Endothelial cell of umbilical vein (primary cell): ENCODE results near the gene WHRN. TPM values are rescaled to one million over a fixed set of nuclear protein-coding genes. Genes with fewer than 3 reads are reported as not detected.

Source experiments
- BruUV-seq: library from RNA; stranded (reverse); fragments of 400-500 nt; replicated peaks from 2 replicates; lab custom pipeline; 2021; lab: Mats Ljungman, UMichigan
- CTCF ChIA-PET: fragments of 300-600, 350-600 bp; sonication (Branson Sonifier 250); formaldehyde crosslinking; loops from one replicate; lab custom pipeline; 2021; ENCODE audit warnings: antibody characterized with exemption, inconsistent platforms; lab: Charles Lee
- POLR2A ChIA-PET: fragments of 300-600, 350-600 bp; sonication (Branson Sonifier 250); formaldehyde crosslinking; loops from one replicate; lab custom pipeline; 2021; ENCODE audit warnings: antibody characterized with exemption, inconsistent platforms; lab: Charles Lee
- DNase-seq: peaks from one replicate; pipeline ENCODE4 v3.0.0-alpha.2; 2011; ENCODE audit warnings: low read depth, low spot score
- FAIRE-seq: peaks from 2 replicates; lab custom pipeline; 2011; peaks lifted over from hg19 to GRCh38; lab: Jason Lieb, UNC
- H2AFZ ChIP-seq: 2 replicates; pipeline ENCODE4 v1.6.0; 2012; ENCODE audit warnings: low read depth, low read length, control low read depth, inconsistent platforms
- H3K27ac ChIP-seq: 2 replicates; pipeline ENCODE4 v1.5.1; 2011; ENCODE audit warnings: low read depth, mild to moderate bottlenecking, control low read depth, low read length, moderate library complexity; ENCODE audit not compliant: insufficient read depth
- H3K27me3 ChIP-seq, 2 experiments: 2 replicates each; pipeline versions ENCODE4 v1.6.0 to v1.6.1; 2011; ENCODE audit warnings: low read length in 2 of 2, mixed read lengths in 1 of 2; ENCODE audit not compliant: control insufficient read depth in 2 of 2, insufficient read depth in 2 of 2
- H3K36me3 ChIP-seq, 2 experiments: 2 replicates in 1 of 2; 3 replicates in 1 of 2; pipeline ENCODE4 v1.5.1; 2011; ENCODE audit warnings: low read length in 2 of 2, mild to moderate bottlenecking in 1 of 2, moderate library complexity in 1 of 2; ENCODE audit not compliant: control insufficient read depth in 2 of 2, insufficient read depth in 2 of 2; ENCODE audit errors: extremely low read depth in 1 of 2
- H3K4me1 ChIP-seq: 3 replicates; pipeline ENCODE4 v1.5.1; 2011; ENCODE audit warnings: mild to moderate bottlenecking, low read length; ENCODE audit not compliant: control insufficient read depth, insufficient read depth; ENCODE audit errors: extremely low read depth
- H3K4me2 ChIP-seq: 2 replicates; pipeline ENCODE4 v1.6.1; 2011; ENCODE audit warnings: low read length, control low read depth, mixed read lengths; ENCODE audit not compliant: insufficient read depth
- H3K4me3 ChIP-seq, 3 experiments: fragments of 200-600 bp in 1 of 3; sonication (generic), shearing (Covaris generic) in 1 of 3; replicated peaks in 1 of 3; 2 replicates each; pipeline ENCODE4 v1.5.1; 2011 to 2016; ENCODE audit warnings: control low read depth in 3 of 3, low read length in 3 of 3, mild to moderate bottlenecking in 2 of 3, inconsistent platforms in 1 of 3, low read depth in 1 of 3, moderate library complexity in 1 of 3; ENCODE audit not compliant: insufficient read depth in 1 of 3
- H3K79me2 ChIP-seq: 2 replicates; pipeline ENCODE4 v1.6.0; 2012; ENCODE audit warnings: low read length, inconsistent platforms; ENCODE audit not compliant: control insufficient read depth, insufficient read depth
- H3K9ac ChIP-seq: replicated peaks from 2 replicates; pipeline ENCODE3; 2011; ENCODE audit warnings: low read length, control low read depth; ENCODE audit not compliant: insufficient read depth; ENCODE audit errors: extremely low read depth
- H3K9me1 ChIP-seq: replicated peaks from 3 replicates; pipeline ENCODE4 v1.6.0; 2011; ENCODE audit warnings: mild to moderate bottlenecking, low read length; ENCODE audit not compliant: control insufficient read depth, insufficient read depth; ENCODE audit errors: extremely low read depth
- H3K9me3 ChIP-seq: replicated peaks from 2 replicates; pipeline ENCODE4 v1.5.1; 2012; ENCODE audit warnings: low read length, inconsistent platforms; ENCODE audit not compliant: control insufficient read depth, insufficient read depth
- H4K20me1 ChIP-seq: replicated peaks from 2 replicates; pipeline ENCODE3; 2011; ENCODE audit warnings: mild to moderate bottlenecking, low read length; ENCODE audit not compliant: control insufficient read depth, insufficient read depth; ENCODE audit errors: extremely low read depth
- CTCF ChIP-seq, 2 donors: IDR thresholded peaks; 1 replicate in 1 of 2; 2 replicates in 1 of 2; pipeline ENCODE4 v1.5.1; 2011; ENCODE audit warnings: low read length in 2 of 2, mild to moderate bottlenecking in 2 of 2, moderate library complexity in 2 of 2, control low read depth in 1 of 2, inconsistent platforms in 1 of 2, low read depth in 1 of 2; ENCODE audit not compliant: insufficient read depth in 1 of 2; ENCODE audit errors: extremely low read depth in 1 of 2
- EZH2 ChIP-seq: IDR thresholded peaks from 2 replicates; pipeline ENCODE4 v1.6.1; 2012; ENCODE audit warnings: borderline replicate concordance, low read depth, mild to moderate bottlenecking, moderate library complexity, low read length, inconsistent platforms; ENCODE audit not compliant: severe bottlenecking
- FOS ChIP-seq: IDR thresholded peaks from 2 replicates; pipeline ENCODE4 v1.6.1; 2011; ENCODE audit warnings: mild to moderate bottlenecking, low read length, moderate library complexity, borderline replicate concordance; ENCODE audit not compliant: insufficient read depth
- GATA2 ChIP-seq: IDR thresholded peaks from 2 replicates; pipeline ENCODE4 v1.7.0; 2011; ENCODE audit warnings: low read depth, mild to moderate bottlenecking, moderate library complexity, mixed read lengths, low read length; ENCODE audit not compliant: insufficient read length, insufficient read depth
- JUN ChIP-seq: IDR thresholded peaks from 2 replicates; pipeline ENCODE4 v1.6.1; 2011; ENCODE audit warnings: borderline replicate concordance, low read depth; ENCODE audit not compliant: insufficient read length, insufficient read depth
- MAX ChIP-seq: IDR thresholded peaks from 2 replicates; pipeline ENCODE4 v1.6.1; 2011; ENCODE audit not compliant: insufficient read depth, insufficient read length
- MYC ChIP-seq: IDR thresholded peaks from one replicate; pipeline ENCODE4 v1.6.1; 2011; ENCODE audit warnings: mild to moderate bottlenecking, low read depth, low read length
- POLR2A ChIP-seq: IDR thresholded peaks from 2 replicates; pipeline ENCODE4 v1.6.1; 2012; ENCODE audit warnings: low read depth, mild to moderate bottlenecking, control low read depth, low read length
- POLR2AphosphoS5 ChIP-seq: IDR thresholded peaks from 2 replicates; pipeline ENCODE4 v1.6.1; 2012; ENCODE audit warnings: low read depth, mild to moderate bottlenecking, control low read depth, low read length, moderate library complexity; ENCODE audit not compliant: insufficient read depth
- dilution Hi-C: fragments of 300-500 bp; cut with MboI; formaldehyde crosslinking; loops from one replicate; pipeline ENCODE4 v1.15.0; 2019; ENCODE audit warnings: low sequenced_read_pairs; ENCODE audit not compliant: extremely low pct_ligation_motif_present
- intact Hi-C: fragments of 100-400 bp; cut with micrococcal nuclease; formaldehyde crosslinking; loops from one replicate; pipeline ENCODE4 v1.10.0; 2022
- polyA plus RNA-seq, 4 experiments: library from polyadenylated mRNA; depleted of rRNA in 3 of 4; stranded (reverse) in 3 of 4; unstranded in 1 of 4; fragments of >200 nt; gene quantifications; 2 replicates each; pipeline versions ENCODE4 v1.2.1 to v1.2.3, GENCODE V29; 2011 to 2012; ENCODE audit warnings: missing spikeins in 1 of 4
- total RNA-seq: library from RNA; stranded (reverse); gene quantifications from 2 replicates; pipeline ENCODE4 v1.2.3, GENCODE V29; 2021

The WHRN gene
- total and polyA plus RNA-seq, 2 donors (not counting 3 experiments of a cell fraction or from before 2014, with no cell fraction given) = 0.35 to 0.69 TPM

GRCh38 chr9:114532561-114533237, 27.4 kb upstream of the WHRN start:
- DNase-seq (no peak), FAIRE-seq (no peak)
- H4K20me1 ChIP-seq = no peaks in the 10 kb centered on the region
- dilution Hi-C loops (no loop called here), intact Hi-C loops (no loop called here)
- CTCF ChIA-PET = interaction anchor here (0.6 to 1.5 kb wide), 2 partner anchors 13 to 66 kb away, joined by 4 read pairs; no protein-coding TSS in a partner anchor
- H3K9ac ChIP-seq = no peak overlapping the region
- H3K36me3 ChIP-seq = no peaks in the 10 kb centered on the region
- no peak overlapping the region for H3K4me3 ChIP-seq
- no peak overlapping the region for H3K4me2 ChIP-seq
- POLR2A ChIA-PET = no interaction called here
- H3K9me1 ChIP-seq = no peaks in the 10 kb centered on the region
- no peak overlapping the region for H2AFZ ChIP-seq
- H3K27me3 ChIP-seq = peaks cover 5 to 13% of the 10 kb centered on the region in 2 experiments
- no peaks in the 10 kb centered on the region for H3K9me3 ChIP-seq
- BruUV-seq = no TSS peak
- H3K4me1 ChIP-seq = no peaks in the 10 kb centered on the region
- no peak for TF ChIP-seq GATA2
- TF ChIP-seq FOS = no peak
- no peak for TF ChIP-seq MAX
- no peak for TF ChIP-seq CTCF (IDR thresholded peaks at IDR 0.05; ENCODE audit: extremely low read depth in 1 of 2, insufficient read depth in 1 of 2, low read depth in 1 of 2, low read length in 2 of 2)
- TF ChIP-seq POLR2AphosphoS5 = no peak
- no peak for TF ChIP-seq POLR2A
- TF ChIP-seq JUN = no peak
- TF ChIP-seq MYC = no peak
- no peak for TF ChIP-seq EZH2
- no peaks in the 10 kb centered on the region for H3K79me2 ChIP-seq
- H3K27ac ChIP-seq = no peak overlapping the region
